ENCODE measurements around the gene GATD1. TPM values are rescaled to one million over a fixed set of nuclear protein-coding genes. Genes with fewer than 3 reads are reported as not detected.

The GATD1 gene
- total RNA-seq, 1 experiment from 2014 or later, result 88.7 TPM

DNA sequence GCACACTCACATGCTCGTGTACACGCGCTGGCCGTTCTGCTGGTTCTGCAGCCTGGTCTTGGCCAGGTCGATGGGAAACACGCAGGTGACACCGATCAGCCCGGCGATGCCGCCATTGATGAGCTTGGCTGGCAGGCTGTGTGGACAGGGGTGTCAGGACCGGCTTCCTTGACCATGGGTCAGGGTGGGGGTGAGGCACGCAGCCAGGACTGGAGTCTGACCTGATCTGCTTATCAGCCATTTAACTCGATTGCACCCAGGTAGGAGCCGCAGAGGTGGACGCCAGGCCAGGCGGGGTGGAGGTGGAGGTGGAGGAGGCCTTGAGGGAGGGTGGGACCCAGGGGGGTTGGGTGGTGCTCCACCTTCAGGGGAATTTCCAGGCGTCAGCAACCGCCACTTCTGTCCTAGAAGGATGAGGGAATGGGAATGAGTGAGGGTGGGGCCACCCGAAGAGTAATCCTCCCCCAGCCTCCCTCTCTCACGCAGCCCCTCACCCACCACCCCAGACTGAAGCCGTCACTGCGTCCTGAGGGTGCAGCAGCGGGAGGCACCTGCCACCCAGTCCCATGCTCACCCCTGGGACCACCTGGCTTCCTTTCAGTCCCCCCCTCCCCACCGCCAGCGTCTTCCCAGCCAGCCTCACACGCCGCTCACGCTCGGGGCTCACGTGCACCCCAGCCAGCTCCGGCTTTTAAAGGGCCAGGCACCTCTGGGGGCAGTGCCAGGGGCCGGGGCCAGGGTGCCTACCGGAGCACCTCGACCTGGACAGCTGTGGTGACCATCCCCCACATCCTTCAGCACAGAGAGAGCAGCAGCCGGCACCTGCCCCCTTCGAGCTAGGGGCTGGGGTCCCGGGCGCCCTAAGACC is 17.7 kb upstream of the GATD1 start:
- no TSS peak for BruUV-seq (replicated peaks)
- ATAC-seq (peak; percentile 26), DNase-seq (ENCODE audit: low read depth, low spot score) (no peak)
- peaks cover 23 to 52% of the 10 kb centered on the region in 2 experiments for H3K4me1 ChIP-seq (ENCODE audit: control insufficient read depth in 1 of 2, insufficient read depth in 2 of 2, low read length in 2 of 2)
- ChIA-PET CTCF (interaction anchor here (0.6 to 1.1 kb wide), 3 partner anchors 11 to 156 kb away, joined by 3 to 6 read pairs (median 3); no protein-coding TSS in a partner anchor), RAD21 (ENCODE audit: low non-redundant PET in 1 of 2, low total read pairs in 2 of 2, uncharacterized antibody in 2 of 2, unreplicated experiment in 2 of 2) (interaction anchor here in 1 of 2 experiments (0.6 kb wide), 1 partner anchor 40 kb away, joined by 3 read pairs; no protein-coding TSS in a partner anchor), POLR2A (interaction anchor here (0.9 to 2.9 kb wide), 6 partner anchors 9 to 40 kb away, joined by 3 to 25 read pairs (median 6); partner anchors contain the start of gene RPLP2)
- TF ChIP-seq TCF7L2 (IDR thresholded peaks at IDR 0.05; ENCODE audit: borderline replicate concordance, extremely low read depth, insufficient read depth, insufficient read length), result no peak
- TF ChIP-seq POLR2AphosphoS5 (IDR thresholded peaks at IDR 0.05; ENCODE audit: low read depth, low read length), result 0 out of 2 replicates have a peak, but pooled peaks have one; percentile 23
- no peak for TF ChIP-seq ZFX (IDR thresholded peaks at IDR 0.05)
- no peak for TF ChIP-seq ELF1 (IDR thresholded peaks at IDR 0.05; ENCODE audit: borderline replicate concordance, low read depth)
- TF ChIP-seq, protein P1, sequence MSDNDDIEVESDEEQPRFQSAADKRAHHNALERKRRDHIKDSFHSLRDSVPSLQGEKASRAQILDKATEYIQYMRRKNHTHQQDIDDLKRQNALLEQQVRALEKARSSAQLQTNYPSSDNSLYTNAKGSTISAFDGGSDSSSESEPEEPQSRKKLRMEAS (IDR thresholded peaks at IDR 0.05), result no peak
- no peak for TF ChIP-seq EZH2phosphoT487 (IDR thresholded peaks at IDR 0.05; ENCODE audit: borderline replicate concordance)
- no peak for TF ChIP-seq CTCF (IDR thresholded peaks at IDR 0.05 in 2 of 3, conservative IDR thresholded peaks at IDR 0.05 in 1 of 3; ENCODE audit: borderline replicate concordance in 1 of 3, insufficient read depth in 1 of 3, low read depth in 2 of 3, low read length in 2 of 3)
- no peak for TF ChIP-seq CEBPB (IDR thresholded peaks at IDR 0.05; ENCODE audit: low read depth)
- intact Hi-C loops (cut with micrococcal nuclease), result no loop called here
- H3K79me2 ChIP-seq (ENCODE audit: insufficient read depth, low read length), result peaks cover 29% of the 10 kb centered on the region
- no peaks in the 10 kb centered on the region for H3K9me3 ChIP-seq (ENCODE audit: control insufficient read depth in 1 of 2, insufficient read depth in 1 of 2, low read depth in 1 of 2, low read length in 2 of 2)
- no peaks in the 10 kb centered on the region for H3K9me2 ChIP-seq (ENCODE audit: insufficient read depth)
- H3K27me3 ChIP-seq (ENCODE audit: insufficient read depth, low read length), result no peaks in the 10 kb centered on the region
- H3K4me2 ChIP-seq (ENCODE audit: low read length), result peak overlapping the region; percentile 97
- H2AFZ ChIP-seq (ENCODE audit: low read depth, low read length, poor library complexity, severe bottlenecking), result no peak overlapping the region
- peak overlapping the region; percentile 86 to 92 for H3K4me3 ChIP-seq (replicated peaks in 1 of 2; ENCODE audit: low read depth in 1 of 2, low read length in 2 of 2)
- no peaks in the 10 kb centered on the region for H4K20me1 ChIP-seq (ENCODE audit: insufficient read depth)
- H3K9ac ChIP-seq (ENCODE audit: low read length), result peak overlapping the region; percentile 94
- H3K36me3 ChIP-seq (ENCODE audit: control insufficient read depth in 1 of 2, insufficient read depth in 2 of 2, low read length in 2 of 2), result peaks cover 0 to 4% of the 10 kb centered on the region in 2 experiments; a peak in 1 of 4 replicates
- peak overlapping the region; percentile 91 for H3K27ac ChIP-seq (ENCODE audit: low read depth, low read length)
